HCT116 (cell line): Measurements from ENCODE around the gene TYW5. TPM values are rescaled to one million over a fixed set of nuclear protein-coding genes. Genes with fewer than 3 reads are reported as not detected.

Experiments
- ATAC-seq: fragments of 200-7000 bp; cut with Tn5 transposase; 2 replicates; pipeline ENCODE4 v1.9.1; 2020; ENCODE audit warnings: mild to moderate bottlenecking, moderate library complexity
- BruUV-seq: library from RNA; stranded (reverse); fragments of 400-500 nt; replicated peaks from 2 replicates; lab custom pipeline; 2021; lab: Mats Ljungman, UMichigan
- CTCF ChIA-PET: fragments of 300-600 bp; sonication (Branson Sonifier 250); formaldehyde crosslinking; loops from one replicate; lab custom pipeline; 2021; ENCODE audit warnings: antibody characterized with exemption; lab: Charles Lee
- POLR2A ChIA-PET: fragments of 300-600, 350-600 bp; sonication (Branson Sonifier 250); formaldehyde crosslinking; loops from one replicate; lab custom pipeline; 2021; ENCODE audit warnings: antibody characterized with exemption; lab: Charles Lee
- RAD21 ChIA-PET, 2 experiments: fragments of 300-600 bp; sonication (Branson Sonifier 250); formaldehyde crosslinking; loops; one replicate each; lab custom pipeline; 2023; ENCODE audit warnings: low total read pairs in 2 of 2; ENCODE audit not compliant: uncharacterized antibody in 2 of 2, unreplicated experiment in 2 of 2, low non-redundant PET in 1 of 2; lab: Charles Lee
- DNase-seq: peaks from one replicate; pipeline ENCODE4 v3.0.0-alpha.2; 2010; ENCODE audit warnings: low read depth, low spot score
- H2AFZ ChIP-seq: fragments of 200-600 bp; shearing (Covaris generic), sonication (generic); 2 replicates; pipeline ENCODE4 v1.6.1; 2017; ENCODE audit warnings: low read depth, mixed run types, mixed read lengths, antibody characterized with exemption, low read length; ENCODE audit not compliant: poor library complexity, severe bottlenecking
- H3K27ac ChIP-seq: 2 replicates; pipeline ENCODE4 v1.5.1; 2012; ENCODE audit warnings: low read depth, low read length
- H3K27me3 ChIP-seq: fragments of 200-600 bp; sonication (generic); 2 replicates; pipeline ENCODE4 v1.6.1; 2016; ENCODE audit warnings: mixed run types, low read length, mixed read lengths; ENCODE audit not compliant: insufficient read depth
- H3K36me3 ChIP-seq, 2 experiments: fragments of 200-500 bp in 1 of 2; fragments of 200-600 bp in 1 of 2; sonication (Bioruptor generic) in 1 of 2; sonication (generic) in 1 of 2; 2 replicates each; pipeline versions ENCODE4 v1.5.1 to v1.6.1; 2014 to 2016; ENCODE audit warnings: low read length in 2 of 2, inconsistent platforms in 1 of 2, mixed read lengths in 1 of 2, mixed run types in 1 of 2; ENCODE audit not compliant: insufficient read depth in 2 of 2, control insufficient read depth in 1 of 2
- H3K4me1 ChIP-seq, 2 experiments: fragments of 200-600 bp in 1 of 2; sonication (generic) in 1 of 2; 2 replicates each; pipeline versions ENCODE4 v1.5.1 to v1.6.1; 2012 to 2017; ENCODE audit warnings: low read length in 2 of 2, inconsistent platforms in 1 of 2, mild to moderate bottlenecking in 1 of 2, mixed read lengths in 1 of 2, mixed run types in 1 of 2, moderate library complexity in 1 of 2; ENCODE audit not compliant: insufficient read depth in 2 of 2, control insufficient read depth in 1 of 2
- H3K4me2 ChIP-seq: fragments of 200-600 bp; sonication (generic); 2 replicates; pipeline ENCODE4 v1.6.1; 2017; ENCODE audit warnings: mixed run types, low read length, mixed read lengths
- H3K4me3 ChIP-seq, 2 experiments: fragments of 200-600 bp in 1 of 2; sonication (generic) in 1 of 2; replicated peaks in 1 of 2; 2 replicates each; pipeline ENCODE4 v1.5.1; 2011 to 2016; ENCODE audit warnings: low read length in 2 of 2, control low read depth in 1 of 2, low read depth in 1 of 2, mild to moderate bottlenecking in 1 of 2, mixed read lengths in 1 of 2, mixed run types in 1 of 2
- H3K79me2 ChIP-seq: fragments of 200-600 bp; sonication (generic); 2 replicates; pipeline ENCODE4 v1.6.1; 2017; ENCODE audit warnings: mild to moderate bottlenecking, mixed run types, low read length, moderate library complexity, mixed read lengths; ENCODE audit not compliant: insufficient read depth
- H3K9ac ChIP-seq: fragments of 200-600 bp; sonication (generic); 2 replicates; pipeline ENCODE4 v1.6.1; 2016; ENCODE audit warnings: low read length, mixed read lengths
- H3K9me2 ChIP-seq: fragments of 200-600 bp; sonication (generic), shearing (Covaris generic); 2 replicates; pipeline ENCODE4 v1.6.1; 2017; ENCODE audit warnings: mixed run types, mild to moderate bottlenecking, moderate library complexity; ENCODE audit not compliant: insufficient read depth
- H3K9me3 ChIP-seq, 2 experiments: fragments of 200-500 bp in 1 of 2; fragments of 200-600 bp in 1 of 2; sonication (Bioruptor generic) in 1 of 2; sonication (generic) in 1 of 2; 2 replicates each; pipeline ENCODE4 v1.6.1; 2014 to 2017; ENCODE audit warnings: low read length in 2 of 2, mixed read lengths in 2 of 2, inconsistent platforms in 1 of 2, low read depth in 1 of 2, mild to moderate bottlenecking in 1 of 2, mixed run types in 1 of 2, moderate library complexity in 1 of 2; ENCODE audit not compliant: control insufficient read depth in 1 of 2, insufficient read depth in 1 of 2
- H4K20me1 ChIP-seq: fragments of 200-600 bp; sonication (generic), shearing (Covaris generic); 2 replicates; pipeline ENCODE4 v1.6.1; 2017; ENCODE audit warnings: mixed run types, mild to moderate bottlenecking, moderate library complexity; ENCODE audit not compliant: insufficient read depth
- ATF3 ChIP-seq: IDR thresholded peaks from 2 replicates; pipeline ENCODE4 v1.6.1; 2012
- CBX3 ChIP-seq: IDR thresholded peaks from 2 replicates; pipeline ENCODE4 v1.6.1; 2012; ENCODE audit warnings: low read depth
- CEBPB ChIP-seq: IDR thresholded peaks from 2 replicates; pipeline ENCODE4 v1.6.1; 2012; ENCODE audit warnings: low read depth
- CTCF ChIP-seq, 3 experiments: fragments of 200-600 bp in 1 of 3; sonication (generic) in 1 of 3; IDR thresholded peaks in 2 of 3; conservative IDR thresholded peaks in 1 of 3; 2 replicates each; pipeline ENCODE4 v1.5.1; 2012 to 2017; ENCODE audit warnings: low read depth in 2 of 3, low read length in 2 of 3, antibody characterized with exemption in 1 of 3, borderline replicate concordance in 1 of 3, control low read depth in 1 of 3, mild to moderate bottlenecking in 1 of 3, mixed read lengths in 1 of 3, mixed run types in 1 of 3, moderate library complexity in 1 of 3; ENCODE audit not compliant: insufficient read depth in 1 of 3
- EGR1 ChIP-seq: IDR thresholded peaks from 2 replicates; pipeline ENCODE4 v1.6.1; 2012; ENCODE audit warnings: low read depth
- ELF1 ChIP-seq: IDR thresholded peaks from 2 replicates; pipeline ENCODE4 v1.6.1; 2012; ENCODE audit warnings: low read depth, borderline replicate concordance
- EZH2 ChIP-seq: fragments of 200-600 bp; sonication (generic); IDR thresholded peaks from 2 replicates; pipeline ENCODE4 v1.6.1; 2017; ENCODE audit warnings: antibody characterized with exemption, mixed run types
- FOSL1 ChIP-seq: IDR thresholded peaks from 2 replicates; pipeline ENCODE4 v1.6.1; 2012; ENCODE audit warnings: low read depth
- POLR2A ChIP-seq: IDR thresholded peaks from 2 replicates; pipeline ENCODE4 v1.7.0; 2011; ENCODE audit warnings: borderline replicate concordance; ENCODE audit not compliant: insufficient read depth, insufficient read length; ENCODE audit errors: extremely low read depth
- POLR2AphosphoS5 ChIP-seq: IDR thresholded peaks from 2 replicates; pipeline ENCODE4 v1.6.1; 2011; ENCODE audit warnings: mild to moderate bottlenecking, low read depth, low read length, moderate library complexity
- RAD21 ChIP-seq: IDR thresholded peaks from 2 replicates; pipeline ENCODE4 v1.6.1; 2012; ENCODE audit warnings: low read depth, mild to moderate bottlenecking
- SIN3A ChIP-seq: IDR thresholded peaks from 2 replicates; pipeline ENCODE4 v1.6.1; 2012; ENCODE audit warnings: low read depth
- TCF7L2 ChIP-seq: IDR thresholded peaks from 2 replicates; pipeline ENCODE4 v1.7.0; 2011; ENCODE audit warnings: borderline replicate concordance, inconsistent platforms; ENCODE audit not compliant: insufficient read depth, insufficient read length; ENCODE audit errors: extremely low read depth
- YY1 ChIP-seq: IDR thresholded peaks from 2 replicates; pipeline ENCODE4 v1.6.1; 2011; ENCODE audit warnings: low read length, low read depth, moderate library complexity, mild to moderate bottlenecking; ENCODE audit not compliant: insufficient replicate concordance; ENCODE audit errors: extremely low read depth
- ZBTB33 ChIP-seq: IDR thresholded peaks from 2 replicates; pipeline ENCODE4 v1.6.1; 2011; ENCODE audit warnings: mild to moderate bottlenecking, low read length, moderate library complexity; ENCODE audit not compliant: insufficient replicate concordance; ENCODE audit errors: extremely low read depth
- ZFX ChIP-seq: fragments of 450-650 bp; IDR thresholded peaks from 2 replicates; pipeline ENCODE4 v1.6.1; 2017
- ZNF274 ChIP-seq: fragments of 200-500 bp; sonication (Bioruptor generic); IDR thresholded peaks from 2 replicates; pipeline ENCODE4 v1.6.1; 2014; ENCODE audit warnings: mild to moderate bottlenecking, low read depth, low read length, inconsistent platforms
- intact Hi-C: fragments of 100-400 bp; cut with micrococcal nuclease; formaldehyde crosslinking; loops from 2 replicates; pipeline ENCODE4 v1.10.0; 2022
- total RNA-seq: library from RNA; stranded (reverse); gene quantifications from one replicate; pipeline ENCODE4 v1.2.1, GENCODE V29; 2021; ENCODE audit not compliant: unreplicated experiment

The TYW5 gene
- total RNA-seq, 1 experiment from 2014 or later, result 7.7 TPM

- Histone ChIP-seq H2AFZ (no peak overlapping the region), H3K9me3 (no peaks in the 10 kb centered on the region), H3K4me1 (no peaks in the 10 kb centered on the region), H4K20me1 (no peaks in the 10 kb centered on the region), H3K79me2 (no peaks in the 10 kb centered on the region), H3K27ac (no peak overlapping the region), H3K27me3 (no peaks in the 10 kb centered on the region), H3K4me2 (no peak overlapping the region), H3K9ac (no peak overlapping the region), H3K36me3 (no peaks in the 10 kb centered on the region), H3K4me3 (no peak overlapping the region), H3K9me2 (no peaks in the 10 kb centered on the region)
- ChIA-PET POLR2A (no interaction called here), CTCF (no interaction called here), RAD21 (no interaction called here)
- ATAC-seq (no peak), DNase-seq (no peak)
- intact Hi-C loops, result no loop called here
- TF ChIP-seq ZNF274 (no peak), EZH2 (no peak), ELF1 (no peak), CTCF (IDR thresholded peaks at IDR 0.05 in 2 of 3, conservative IDR thresholded peaks at IDR 0.05 in 1 of 3; ENCODE audit: borderline replicate concordance in 1 of 3, insufficient read depth in 1 of 3, low read depth in 2 of 3, low read length in 2 of 3) (no peak), RAD21 (no peak), TCF7L2 (no peak), POLR2AphosphoS5 (no peak), ZBTB33 (no peak), POLR2A (no peak), EGR1 (no peak), FOSL1 (no peak), CBX3 (no peak), ZFX (no peak), CEBPB (no peak), YY1 (no peak), ATF3 (no peak), SIN3A (no peak)
- no TSS peak for BruUV-seq
These were observed 42.0 kb upstream of the TYW5 start for GRCh38 chr2:199997296-199997695.
